Right lobe of liver (tissue), 4 donors: ENCODE measurements around the gene SHANK2.

Experiments used
- CTCF ChIP-seq, 4 donors: fragments of 200-600 bp in 3 of 4; fragments of 450-650 bp in 1 of 4; IDR thresholded peaks; one replicate each; pipeline versions ENCODE4 v1.5.1 to v1.8.0; 2016 to 2022; ENCODE audit warnings: antibody characterized with exemption in 4 of 4, mild to moderate bottlenecking in 2 of 4
- POLR2A ChIP-seq: fragments of 450-650 bp; IDR thresholded peaks from one replicate; pipeline ENCODE4 v1.6.1; 2017; ENCODE audit warnings: antibody characterized with exemption, mild to moderate bottlenecking
- donor health status: DM: no; HTN: no; CAD: no.
- donor health status: DM: no; HTN: no; CAD: no.
- donor health status: DM: no; HTN: yes; CAD: no.

GRCh38 chr11:71245601-71246391 is 6.6 kb downstream of the SHANK2 start:
- TF ChIP-seq CTCF (IDR thresholded peaks at IDR 0.05) (no peak), POLR2A (no peak)
